K562 (cell line): ENCODE data around the gene CD93. TPM values are rescaled to one million over a fixed set of nuclear protein-coding genes. Genes with fewer than 3 reads are reported as not detected.
A peak's percentile ranks its signal among the peaks of the same experiment; 100 is the strongest.

ENCODE experiments used
- EP300 ChIP-seq: IDR thresholded peaks from 2 replicates; pipeline ENCODE4 v1.6.1; 2012; ENCODE audit warnings: low read length, improper control_type of control experiment
- KLF13 ChIP-seq: fragments of 450-650 bp; IDR thresholded peaks from 2 replicates; pipeline ENCODE4 v1.6.1; 2016; ENCODE audit warnings: missing genetic modification characterization, low read depth, mild to moderate bottlenecking, missing compliant biosample characterization, moderate library complexity, borderline replicate concordance
- NR3C1 ChIP-seq: sonication (generic); formaldehyde crosslinking; IDR thresholded peaks from 2 replicates; pipeline ENCODE4 v1.8.1; 2022; ENCODE audit warnings: missing genetic modification reagents
- POLR2A ChIP-seq: fragments of 450-650 bp; conservative IDR thresholded peaks from 2 replicates; pipeline ENCODE4 v1.6.1; 2016
- POLR2H ChIP-seq: IDR thresholded peaks from 2 replicates; pipeline ENCODE4 v1.6.1; 2016; ENCODE audit warnings: missing genetic modification characterization, low read depth, mild to moderate bottlenecking, control low read depth, missing compliant biosample characterization, moderate library complexity
- RAD51 ChIP-seq: fragments of 450-650 bp; IDR thresholded peaks from 2 replicates; pipeline ENCODE4 v1.7.1; 2016; ENCODE audit warnings: low read depth, mild to moderate bottlenecking, borderline replicate concordance
- RB1 ChIP-seq: fragments of 450-650 bp; IDR thresholded peaks from 2 replicates; pipeline ENCODE4 v1.6.1; 2017; ENCODE audit warnings: low read depth, mild to moderate bottlenecking
- TAF7 ChIP-seq: fragments of 450-650 bp; IDR thresholded peaks from 2 replicates; pipeline ENCODE4 v1.6.1; 2016; ENCODE audit warnings: missing genetic modification characterization, missing compliant biosample characterization
- TEAD1 ChIP-seq, 2 experiments: fragments of 450-650 bp in 1 of 2; sonication (generic) in 1 of 2; formaldehyde crosslinking; IDR thresholded peaks; 2 replicates each; pipeline versions ENCODE4 v1.4.0 to v1.8.0; 2020 to 2022; ENCODE audit warnings: mild to moderate bottlenecking in 2 of 2, missing genetic modification reagents in 1 of 2
- polyA plus RNA-seq, 8 experiments: library from polyadenylated mRNA; depleted of rRNA in 4 of 8; stranded (reverse) in 5 of 8; unstranded in 3 of 8; fragments of >200 nt; fragmentation: Nextera tagmentation in 2 of 8; fragmentation: Illumina TruSeq in 1 of 8; extraction: Ambion mirVana in 2 of 8; extraction: Trizol in 1 of 8; gene quantifications; 2 replicates each; pipeline versions ENCODE4 v1.2.1 to v1.2.3, GENCODE V29; 2011 to 2014; ENCODE audit warnings: inconsistent platforms in 1 of 8, missing spikeins in 1 of 8
- total RNA-seq, 7 experiments: library from RNA; depleted of rRNA in 6 of 7; stranded (reverse); fragments of >200 nt in 6 of 7; fragmentation: Illumina TruSeq in 2 of 7; extraction: Trizol in 2 of 7; gene quantifications; 2 replicates each; pipeline versions ENCODE4 v1.2.1 to v1.2.3, GENCODE V29; 2011 to 2021; ENCODE audit warnings: low replicate concordance in 1 of 7
- TF ChIP-seq, protein P1 (sequence below), 2 experiments: fragments of 450-650 bp; conservative IDR thresholded peaks; 2 replicates each; pipeline ENCODE4 v1.6.1; 2017; ENCODE audit warnings: mild to moderate bottlenecking in 2 of 2, moderate library complexity in 2 of 2
- TF ChIP-seq, protein P2 (sequence below), 2 experiments: fragments of 200-800 bp in 1 of 2; sonication (Bioruptor generic) in 1 of 2; sonication (generic) in 1 of 2; formaldehyde crosslinking in 1 of 2; IDR thresholded peaks in 1 of 2; conservative IDR thresholded peaks in 1 of 2; 2 replicates each; pipeline versions ENCODE4 v1.5.0 to v1.6.1; 2016 to 2020; ENCODE audit warnings: missing compliant biosample characterization in 1 of 2, missing genetic modification characterization in 1 of 2, missing genetic modification reagents in 1 of 2
- TF ChIP-seq, protein P3 (sequence below), 2 experiments: fragments of 450-650 bp; IDR thresholded peaks; 2 replicates each; pipeline ENCODE4 v1.6.1; 2016; ENCODE audit warnings: mild to moderate bottlenecking in 2 of 2, borderline replicate concordance in 1 of 2, low read depth in 1 of 2, moderate library complexity in 1 of 2

Gene CD93
- total and polyA plus RNA-seq, 9 of the 15 experiments (the other 6 are each of a cell fraction or from before 2014, with no cell fraction given), result 0.03 to 0.20 (median 0.05) TPM

DNA sequence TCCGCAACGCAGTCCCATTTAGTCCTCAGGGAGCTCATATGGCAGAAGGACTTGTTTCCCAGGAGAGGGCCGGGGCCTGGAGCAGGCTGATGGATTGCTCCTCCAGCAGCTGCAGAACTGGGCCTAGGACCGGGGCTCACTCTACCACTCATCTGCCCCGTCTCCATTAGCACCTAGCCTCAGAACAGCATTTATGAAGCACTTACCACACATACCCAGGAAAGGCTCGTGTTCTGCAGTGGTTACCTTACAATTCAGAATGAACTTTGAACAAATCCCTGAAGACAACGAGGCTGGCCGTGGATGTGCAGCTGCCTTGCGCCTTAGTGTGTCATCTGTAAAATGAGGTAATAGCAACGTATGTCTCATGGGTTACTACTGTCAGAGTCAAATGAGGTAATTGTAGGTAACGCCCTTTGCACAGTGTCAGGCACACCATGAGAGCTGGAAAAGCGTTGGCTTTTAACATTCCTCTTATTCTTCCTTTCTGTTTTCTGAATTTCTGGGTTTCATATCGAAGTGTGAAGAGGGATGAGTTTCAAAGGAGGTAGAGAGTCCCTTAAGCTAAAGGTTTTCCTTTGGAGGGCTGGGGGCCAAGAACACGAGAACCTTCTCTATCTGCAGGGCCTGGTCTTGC, 46.3 kb upstream of the CD93 start (continued):
- TF ChIP-seq, protein P1, sequence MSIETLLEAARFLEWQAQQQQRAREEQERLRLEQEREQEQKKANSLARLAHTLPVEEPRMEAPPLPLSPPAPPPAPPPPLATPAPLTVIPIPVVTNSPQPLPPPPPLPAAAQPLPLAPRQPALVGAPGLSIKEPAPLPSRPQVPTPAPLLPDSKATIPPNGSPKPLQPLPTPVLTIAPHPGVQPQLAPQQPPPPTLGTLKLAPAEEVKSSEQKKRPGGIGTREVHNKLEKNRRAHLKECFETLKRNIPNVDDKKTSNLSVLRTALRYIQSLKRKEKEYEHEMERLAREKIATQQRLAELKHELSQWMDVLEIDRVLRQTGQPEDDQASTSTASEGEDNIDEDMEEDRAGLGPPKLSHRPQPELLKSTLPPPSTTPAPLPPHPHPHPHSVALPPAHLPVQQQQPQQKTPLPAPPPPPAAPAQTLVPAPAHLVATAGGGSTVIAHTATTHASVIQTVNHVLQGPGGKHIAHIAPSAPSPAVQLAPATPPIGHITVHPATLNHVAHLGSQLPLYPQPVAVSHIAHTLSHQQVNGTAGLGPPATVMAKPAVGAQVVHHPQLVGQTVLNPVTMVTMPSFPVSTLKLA (conservative IDR thresholded peaks at IDR 0.05), result peak in 1 of 2 experiments; percentile 29; a peak in 3 of 4 replicates
- TF ChIP-seq, protein P2, sequence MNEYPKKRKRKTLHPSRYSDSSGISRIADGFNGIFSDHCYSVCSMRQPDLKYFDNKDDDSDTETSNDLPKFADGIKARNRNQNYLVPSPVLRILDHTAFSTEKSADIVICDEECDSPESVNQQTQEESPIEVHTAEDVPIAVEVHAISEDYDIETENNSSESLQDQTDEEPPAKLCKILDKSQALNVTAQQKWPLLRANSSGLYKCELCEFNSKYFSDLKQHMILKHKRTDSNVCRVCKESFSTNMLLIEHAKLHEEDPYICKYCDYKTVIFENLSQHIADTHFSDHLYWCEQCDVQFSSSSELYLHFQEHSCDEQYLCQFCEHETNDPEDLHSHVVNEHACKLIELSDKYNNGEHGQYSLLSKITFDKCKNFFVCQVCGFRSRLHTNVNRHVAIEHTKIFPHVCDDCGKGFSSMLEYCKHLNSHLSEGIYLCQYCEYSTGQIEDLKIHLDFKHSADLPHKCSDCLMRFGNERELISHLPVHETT (CRISPR knock-in tag; conservative IDR thresholded peaks at IDR 0.05 in 1 of 2, IDR thresholded peaks at IDR 0.05 in 1 of 2), result peak in 1 of 2 experiments; percentile 48; a peak in 1 of 4 replicates
- TF ChIP-seq NR3C1 (CRISPR knock-in tag), result no peak
- peak in 1 of 2 experiments; percentile 16; a peak in 1 of 4 replicates for TF ChIP-seq TEAD1 (CRISPR knock-in tag; IDR thresholded peaks at IDR 0.05)
- 0 out of 2 replicates have a peak, but pooled peaks have one; percentile 22 for TF ChIP-seq KLF13 (tag)
- TF ChIP-seq, protein P3, sequence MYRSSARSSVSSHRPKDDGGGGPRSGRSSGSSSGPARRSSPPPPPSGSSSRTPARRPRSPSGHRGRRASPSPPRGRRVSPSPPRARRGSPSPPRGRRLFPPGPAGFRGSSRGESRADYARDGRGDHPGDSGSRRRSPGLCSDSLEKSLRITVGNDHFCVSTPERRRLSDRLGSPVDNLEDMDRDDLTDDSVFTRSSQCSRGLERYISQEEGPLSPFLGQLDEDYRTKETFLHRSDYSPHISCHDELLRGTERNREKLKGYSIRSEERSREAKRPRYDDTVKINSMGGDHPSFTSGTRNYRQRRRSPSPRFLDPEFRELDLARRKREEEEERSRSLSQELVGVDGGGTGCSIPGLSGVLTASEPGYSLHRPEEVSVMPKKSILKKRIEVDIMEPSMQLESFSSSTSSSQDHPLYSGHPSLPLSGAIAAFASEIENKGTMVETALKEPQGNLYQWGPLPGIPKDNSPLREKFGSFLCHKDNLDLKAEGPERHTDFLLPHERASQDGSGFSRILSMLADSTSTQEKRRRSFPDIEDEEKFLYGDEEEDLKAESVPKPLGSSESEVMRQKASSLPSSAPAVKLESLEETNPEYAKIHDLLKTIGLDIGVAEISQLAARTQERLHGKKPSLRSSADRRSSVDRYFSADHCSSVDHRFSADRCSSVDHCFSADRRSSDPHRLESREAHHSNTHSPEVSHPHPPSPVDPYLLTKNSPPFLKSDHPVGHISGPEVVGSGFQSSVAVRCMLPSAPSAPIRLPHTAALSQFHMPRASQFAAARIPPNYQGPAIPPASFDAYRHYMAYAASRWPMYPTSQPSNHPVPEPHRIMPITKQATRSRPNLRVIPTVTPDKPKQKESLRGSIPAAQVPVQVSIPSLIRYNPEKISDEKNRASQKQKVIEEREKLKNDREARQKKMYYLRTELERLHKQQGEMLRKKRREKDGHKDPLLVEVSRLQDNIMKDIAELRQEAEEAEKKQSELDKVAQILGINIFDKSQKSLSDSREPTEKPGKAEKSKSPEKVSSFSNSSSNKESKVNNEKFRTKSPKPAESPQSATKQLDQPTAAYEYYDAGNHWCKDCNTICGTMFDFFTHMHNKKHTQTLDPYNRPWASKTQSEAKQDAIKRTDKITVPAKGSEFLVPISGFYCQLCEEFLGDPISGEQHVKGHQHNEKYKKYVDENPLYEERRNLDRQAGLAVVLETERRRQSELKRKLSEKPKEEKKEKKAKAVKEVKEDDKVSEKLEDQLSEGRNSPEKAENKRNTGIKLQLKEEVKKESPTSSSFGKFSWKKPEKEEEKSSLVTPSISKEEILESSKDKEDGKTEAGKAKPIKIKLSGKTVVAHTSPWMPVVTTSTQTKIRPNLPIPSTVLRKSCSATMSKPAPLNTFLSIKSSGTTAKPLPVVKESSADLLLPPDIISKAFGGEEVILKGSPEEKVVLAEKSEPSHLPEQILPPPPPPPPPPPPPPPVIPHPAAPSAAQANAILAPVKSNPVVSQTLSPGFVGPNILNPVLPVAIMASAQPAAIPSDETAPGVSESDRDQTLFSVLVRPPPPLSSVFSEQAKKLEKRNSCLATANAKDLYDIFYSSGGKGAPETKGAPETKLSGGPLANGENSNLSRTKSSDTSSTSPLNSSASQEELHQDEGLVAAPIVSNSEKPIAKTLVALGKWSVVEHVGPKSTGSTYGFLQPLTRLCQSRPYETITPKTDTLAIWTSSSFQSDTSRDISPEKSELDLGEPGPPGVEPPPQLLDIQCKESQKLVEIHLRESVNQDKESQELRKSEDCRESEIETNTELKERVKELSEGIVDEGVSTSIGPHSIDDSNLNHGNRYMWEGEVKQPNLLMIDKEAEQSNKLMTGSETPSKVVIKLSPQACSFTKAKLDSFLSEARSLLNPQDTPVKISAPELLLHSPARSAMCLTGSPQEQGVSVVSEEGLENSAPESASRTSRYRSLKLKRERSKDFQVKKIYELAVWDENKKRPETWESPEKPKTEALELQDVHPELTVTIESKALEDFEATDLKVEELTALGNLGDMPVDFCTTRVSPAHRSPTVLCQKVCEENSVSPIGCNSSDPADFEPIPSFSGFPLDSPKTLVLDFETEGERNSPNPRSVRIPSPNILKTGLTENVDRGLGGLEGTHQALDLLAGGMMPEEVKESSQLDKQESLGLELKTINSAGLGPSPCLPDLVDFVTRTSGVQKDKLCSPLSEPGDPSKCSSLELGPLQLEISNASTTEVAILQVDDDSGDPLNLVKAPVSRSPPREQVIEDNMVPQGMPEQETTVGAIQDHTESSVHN (IDR thresholded peaks at IDR 0.05; ENCODE audit: borderline replicate concordance in 1 of 2, low read depth in 1 of 2), result peak in 1 of 2 experiments; percentile 32; a peak in 2 of 4 replicates
- no peak for TF ChIP-seq RB1
- TF ChIP-seq RAD51, result no peak
- 0 out of 2 replicates have a peak, but pooled peaks have one; percentile 25 for TF ChIP-seq TAF7 (tag)
- TF ChIP-seq POLR2A, result peak; percentile 77
- peak; percentile 65; the same call in 1 of the 2 replicates for TF ChIP-seq POLR2H (tag)
- peak; percentile 12; the same call in 1 of the 2 replicates for TF ChIP-seq EP300
